Liver (tissue), 3 donors: ENCODE data around the gene CYP4A22.
"Not testable (repeated sequence)": the region's sequence is repeated elsewhere in the genome, so short reads cannot be mapped to it uniquely, and the experiment has no call there.

Experiments used
- JUND ChIP-seq, 2 donors: IDR thresholded peaks; 2 replicates each; pipeline ENCODE4 v1.6.1; 2016; ENCODE audit warnings: antibody characterized with exemption in 2 of 2
- TAF1 ChIP-seq: conservative IDR thresholded peaks from 2 replicates; pipeline ENCODE4 v1.6.1; 2016; ENCODE audit warnings: antibody characterized with exemption, mild to moderate bottlenecking
- YY1 ChIP-seq: IDR thresholded peaks from 2 replicates; pipeline ENCODE4 v1.6.1; 2016; ENCODE audit warnings: antibody characterized with exemption, mild to moderate bottlenecking
- TF ChIP-seq, protein P1 (sequence below): fragments of 150-350 bp; IDR thresholded peaks from 2 replicates; pipeline ENCODE4 v1.5.1; 2017; ENCODE audit warnings: improper control_type of control experiment, low read depth, low read length; ENCODE audit not compliant: missing input control
- TF ChIP-seq, protein P2 (sequence below): IDR thresholded peaks from 2 replicates; pipeline ENCODE4 v1.6.1; 2016; ENCODE audit warnings: antibody characterized with exemption
- donor health status: healthy.
- donor health status: healthy.

DNA sequence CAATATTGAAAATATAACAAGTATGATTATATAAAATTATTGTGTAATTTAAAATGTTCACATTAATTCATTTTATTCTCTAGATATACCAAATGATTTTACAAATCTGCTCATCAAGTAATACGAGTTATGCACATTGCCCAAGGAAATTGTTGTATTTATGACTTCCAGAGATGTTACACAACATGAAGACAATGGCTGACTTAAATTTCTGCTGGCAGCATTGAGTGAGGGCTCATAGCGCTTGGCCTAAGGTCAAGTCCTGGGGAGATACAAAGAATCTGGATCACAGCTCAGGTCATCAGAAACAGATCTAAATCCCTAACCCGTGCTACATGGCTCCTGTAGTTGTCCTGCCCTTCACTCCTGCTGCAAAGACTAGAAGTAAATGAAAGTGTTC is 3.1 kb downstream of the CYP4A22 start:
- TF ChIP-seq, protein P1, sequence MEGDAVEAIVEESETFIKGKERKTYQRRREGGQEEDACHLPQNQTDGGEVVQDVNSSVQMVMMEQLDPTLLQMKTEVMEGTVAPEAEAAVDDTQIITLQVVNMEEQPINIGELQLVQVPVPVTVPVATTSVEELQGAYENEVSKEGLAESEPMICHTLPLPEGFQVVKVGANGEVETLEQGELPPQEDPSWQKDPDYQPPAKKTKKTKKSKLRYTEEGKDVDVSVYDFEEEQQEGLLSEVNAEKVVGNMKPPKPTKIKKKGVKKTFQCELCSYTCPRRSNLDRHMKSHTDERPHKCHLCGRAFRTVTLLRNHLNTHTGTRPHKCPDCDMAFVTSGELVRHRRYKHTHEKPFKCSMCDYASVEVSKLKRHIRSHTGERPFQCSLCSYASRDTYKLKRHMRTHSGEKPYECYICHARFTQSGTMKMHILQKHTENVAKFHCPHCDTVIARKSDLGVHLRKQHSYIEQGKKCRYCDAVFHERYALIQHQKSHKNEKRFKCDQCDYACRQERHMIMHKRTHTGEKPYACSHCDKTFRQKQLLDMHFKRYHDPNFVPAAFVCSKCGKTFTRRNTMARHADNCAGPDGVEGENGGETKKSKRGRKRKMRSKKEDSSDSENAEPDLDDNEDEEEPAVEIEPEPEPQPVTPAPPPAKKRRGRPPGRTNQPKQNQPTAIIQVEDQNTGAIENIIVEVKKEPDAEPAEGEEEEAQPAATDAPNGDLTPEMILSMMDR = not testable (repeated sequence)
- TF ChIP-seq YY1; JUND (IDR thresholded peaks at IDR 0.05); TAF1: not testable (repeated sequence)
- TF ChIP-seq, protein P2, sequence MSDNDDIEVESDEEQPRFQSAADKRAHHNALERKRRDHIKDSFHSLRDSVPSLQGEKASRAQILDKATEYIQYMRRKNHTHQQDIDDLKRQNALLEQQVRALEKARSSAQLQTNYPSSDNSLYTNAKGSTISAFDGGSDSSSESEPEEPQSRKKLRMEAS = not testable (repeated sequence)
